ENCODE data around the gene ZNF653.
A peak's percentile ranks its signal among the peaks of the same experiment; 100 is the strongest.

Gene ZNF653

DNA sequence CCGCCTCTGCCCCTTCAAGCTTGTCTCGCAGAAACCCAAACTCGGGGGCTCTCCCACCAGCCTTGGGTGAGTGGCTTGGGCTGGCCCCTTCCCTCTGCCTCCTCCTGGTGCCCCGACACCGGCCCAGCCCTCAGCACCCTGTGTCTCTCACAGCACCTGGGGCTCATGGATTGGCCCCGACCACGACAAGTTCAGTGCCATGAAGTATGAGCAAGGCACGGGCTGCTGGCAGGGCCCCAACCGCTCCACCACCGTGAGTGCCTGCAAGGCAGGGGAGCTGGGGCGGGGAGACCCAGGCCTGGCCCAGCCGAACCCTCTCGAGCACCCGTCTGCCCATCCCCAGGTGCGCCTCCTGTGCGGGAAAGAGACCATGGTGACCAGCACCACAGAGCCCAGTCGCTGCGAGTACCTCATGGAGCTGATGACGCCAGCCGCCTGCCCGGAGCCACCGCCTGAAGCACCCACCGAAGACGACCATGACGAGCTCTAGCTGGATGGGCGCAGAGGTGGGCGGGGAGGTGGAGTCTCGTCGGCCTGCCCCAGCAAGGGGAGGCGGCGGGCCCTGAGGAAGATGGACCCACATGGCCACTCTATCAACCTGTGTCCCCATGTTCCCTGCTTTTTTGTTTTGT, 56.6 kb downstream of the ZNF653 start:
- no peak overlapping the region for H3K9ac ChIP-seq

GRCh38 chr19:11448410-11448809, 57.2 kb downstream of the ZNF653 start:
- H3K79me2 ChIP-seq (ENCODE audit: insufficient read depth, low read depth), result no peaks in the 10 kb centered on the region
- no peak for TF ChIP-seq CTCF (conservative IDR thresholded peaks at IDR 0.05; ENCODE audit: low read depth, low read length)
- no peaks in the 10 kb centered on the region for H3K27me3 ChIP-seq (ENCODE audit: insufficient read depth, low read depth)
- H2AFZ ChIP-seq (ENCODE audit: low read depth), result no peak overlapping the region
- H3K9ac ChIP-seq, result no peak overlapping the region
- H3K36me3 ChIP-seq (ENCODE audit: insufficient read depth), result no peaks in the 10 kb centered on the region
- no peak overlapping the region for H3K4me3 ChIP-seq (IDR thresholded peaks at IDR 0.05; ENCODE audit: insufficient read depth, low read depth, low read length)
- H3K27ac ChIP-seq, result no peak overlapping the region
- H3K4me1 ChIP-seq (ENCODE audit: low read depth, poor library complexity, severe bottlenecking), result no peaks in the 10 kb centered on the region
- H4K20me1 ChIP-seq (ENCODE audit: insufficient read depth), result no peaks in the 10 kb centered on the region
- H3K4me2 ChIP-seq, result no peak overlapping the region

More for the DNA sequence above, 56.6 kb downstream of the ZNF653 start:
- Histone ChIP-seq H3K4me1 (ENCODE audit: low read depth, poor library complexity, severe bottlenecking) (no peaks in the 10 kb centered on the region), H3K79me2 (ENCODE audit: insufficient read depth, low read depth) (no peaks in the 10 kb centered on the region), H3K4me2 (no peak overlapping the region), H3K27ac (no peak overlapping the region), H3K27me3 (ENCODE audit: insufficient read depth, low read depth) (no peaks in the 10 kb centered on the region), H4K20me1 (ENCODE audit: insufficient read depth) (no peaks in the 10 kb centered on the region), H3K4me3 (IDR thresholded peaks at IDR 0.05; ENCODE audit: insufficient read depth, low read depth, low read length) (no peak overlapping the region), H2AFZ (ENCODE audit: low read depth) (no peak overlapping the region), H3K36me3 (ENCODE audit: insufficient read depth) (no peaks in the 10 kb centered on the region)
- no peak for TF ChIP-seq CTCF (conservative IDR thresholded peaks at IDR 0.05; ENCODE audit: low read depth, low read length)

DNA sequence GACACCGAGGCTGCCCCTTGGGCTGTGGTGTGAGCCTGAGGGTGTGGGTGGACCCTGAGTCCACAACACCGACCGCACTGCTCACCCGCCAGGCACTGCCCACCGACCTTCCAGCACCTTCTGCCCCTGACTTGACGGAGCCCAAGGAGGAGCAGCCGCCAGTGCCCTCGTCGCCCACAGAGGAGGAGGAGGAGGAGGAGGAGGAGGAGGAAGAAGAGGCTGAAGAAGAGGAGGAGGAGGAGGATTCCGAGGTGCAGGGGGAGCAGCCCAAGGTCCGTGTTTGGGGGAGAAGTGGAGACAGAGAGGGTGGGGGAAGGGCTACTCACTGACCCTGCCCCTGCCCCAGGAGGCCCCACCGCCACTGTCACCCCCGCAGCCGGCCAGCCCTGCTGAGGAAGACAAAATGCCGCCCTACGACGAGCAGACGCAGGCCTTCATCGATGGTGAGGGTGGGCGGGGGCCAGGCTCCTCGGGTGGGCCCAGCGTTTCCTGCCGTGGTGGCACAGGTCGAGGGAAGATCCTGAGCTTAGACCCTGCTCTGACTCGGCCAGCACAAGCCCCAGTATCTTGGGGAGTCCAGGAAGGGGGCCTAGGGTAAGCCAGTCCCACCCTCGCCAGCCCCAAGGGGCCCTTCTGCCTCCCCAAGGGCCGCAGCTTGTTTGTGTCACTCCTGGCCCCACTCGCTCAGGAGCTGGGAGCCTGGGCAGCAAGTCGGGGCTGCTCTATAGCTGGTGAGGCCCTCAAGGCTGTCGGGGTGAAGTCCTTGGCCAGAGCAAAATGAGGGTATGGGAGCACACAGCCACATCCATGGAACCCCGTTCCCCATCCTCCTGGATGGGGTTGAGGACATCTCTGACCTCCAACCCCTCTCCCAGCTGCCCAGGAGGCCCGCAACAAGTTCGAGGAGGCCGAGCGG, 58.0 kb downstream of the ZNF653 start:
- Histone ChIP-seq H4K20me1 (ENCODE audit: insufficient read depth) (no peaks in the 10 kb centered on the region), H3K27ac (no peak overlapping the region), H3K9ac (no peak overlapping the region), H3K4me3 (IDR thresholded peaks at IDR 0.05; ENCODE audit: insufficient read depth, low read depth, low read length) (no peak overlapping the region), H3K36me3 (ENCODE audit: insufficient read depth) (no peaks in the 10 kb centered on the region), H3K4me2 (no peak overlapping the region), H3K4me1 (ENCODE audit: low read depth, poor library complexity, severe bottlenecking) (no peaks in the 10 kb centered on the region), H3K79me2 (ENCODE audit: insufficient read depth, low read depth) (no peaks in the 10 kb centered on the region), H2AFZ (ENCODE audit: low read depth) (no peak overlapping the region), H3K27me3 (ENCODE audit: insufficient read depth, low read depth) (no peaks in the 10 kb centered on the region)
- no peak for TF ChIP-seq CTCF (conservative IDR thresholded peaks at IDR 0.05; ENCODE audit: low read depth, low read length)

GRCh38 chr19:11446652-11447301, 58.9 kb downstream of the ZNF653 start:
- Histone ChIP-seq H4K20me1 (ENCODE audit: insufficient read depth) (no peaks in the 10 kb centered on the region), H3K27me3 (ENCODE audit: insufficient read depth, low read depth) (no peaks in the 10 kb centered on the region), H3K9ac (no peak overlapping the region), H3K79me2 (ENCODE audit: insufficient read depth, low read depth) (no peaks in the 10 kb centered on the region), H3K4me1 (ENCODE audit: low read depth, poor library complexity, severe bottlenecking) (no peaks in the 10 kb centered on the region), H2AFZ (ENCODE audit: low read depth) (no peak overlapping the region), H3K36me3 (ENCODE audit: insufficient read depth) (no peaks in the 10 kb centered on the region), H3K27ac (no peak overlapping the region), H3K4me2 (no peak overlapping the region), H3K4me3 (IDR thresholded peaks at IDR 0.05; ENCODE audit: insufficient read depth, low read depth, low read length) (no peak overlapping the region)
- peak; percentile 55 for TF ChIP-seq CTCF (conservative IDR thresholded peaks at IDR 0.05; ENCODE audit: low read depth, low read length)
